Osteoblast (primary cell): ENCODE data around the gene MTF2. TPM values are rescaled to one million over a fixed set of nuclear protein-coding genes. Genes with fewer than 3 reads are reported as not detected.
A peak's percentile ranks its signal among the peaks of the same experiment; 100 is the strongest.

Experiments
- DNase-seq: peaks from one replicate; pipeline ENCODE4 v3.0.0; 2011; ENCODE audit warnings: low spot score, mixed read lengths; ENCODE audit not compliant: insufficient read length; ENCODE audit errors: missing footprints
- H2AFZ ChIP-seq: 2 replicates; pipeline ENCODE4 v1.6.0; 2011; ENCODE audit warnings: mild to moderate bottlenecking, low read length
- H3K27ac ChIP-seq: 2 replicates; pipeline ENCODE4 v1.5.1; 2011; ENCODE audit warnings: mild to moderate bottlenecking, low read depth, low read length, moderate library complexity
- H3K27me3 ChIP-seq: 2 replicates; pipeline ENCODE4 v1.6.0; 2012; ENCODE audit warnings: mild to moderate bottlenecking, control low read depth, inconsistent platforms, low read length, moderate library complexity; ENCODE audit not compliant: insufficient read depth
- H3K36me3 ChIP-seq: 2 replicates; pipeline ENCODE4 v1.5.1; 2011; ENCODE audit warnings: mild to moderate bottlenecking, low read length, control low read depth, moderate library complexity; ENCODE audit not compliant: insufficient read depth
- H3K4me1 ChIP-seq: 2 replicates; pipeline ENCODE4 v1.5.1; 2011; ENCODE audit warnings: mild to moderate bottlenecking, low read length, control low read depth, moderate library complexity; ENCODE audit not compliant: insufficient read depth
- H3K4me2 ChIP-seq: 2 replicates; pipeline ENCODE4 v1.6.0; 2011; ENCODE audit warnings: mild to moderate bottlenecking, low read length; ENCODE audit not compliant: insufficient read depth
- H3K4me3 ChIP-seq: fragments of 200-600 bp; sonication (generic); 3 replicates; pipeline ENCODE4 v1.5.1; 2012; ENCODE audit warnings: mild to moderate bottlenecking, low read length, inconsistent platforms; ENCODE audit not compliant: insufficient read depth
- H3K79me2 ChIP-seq: 2 replicates; pipeline ENCODE4 v1.6.0; 2012; ENCODE audit warnings: mild to moderate bottlenecking, low read length, control low read depth, inconsistent platforms; ENCODE audit not compliant: insufficient read depth
- H3K9me3 ChIP-seq: 2 replicates; pipeline ENCODE4 v1.5.1; 2011; ENCODE audit warnings: low read depth, low read length, control low read depth
- H4K20me1 ChIP-seq: 2 replicates; pipeline ENCODE4 v1.6.0; 2012; ENCODE audit warnings: mild to moderate bottlenecking, low read length, control low read depth; ENCODE audit not compliant: insufficient read depth
- CTCF ChIP-seq: IDR thresholded peaks from 2 replicates; pipeline ENCODE4 v1.5.1; 2011; ENCODE audit warnings: mild to moderate bottlenecking, low read depth, low read length, moderate library complexity; ENCODE audit errors: extremely low read depth
- total RNA-seq: library from RNA; depleted of rRNA; stranded (reverse); fragments of >200 nt; gene quantifications from 2 replicates; pipeline ENCODE4 v1.2.3, GENCODE V29; 2012

MTF2 gene
- total RNA-seq, 1 donor: 15.9 TPM

GRCh38 chr1:93178418-93178817 is 99.3 kb downstream of the MTF2 start:
- peak overlapping the region; percentile 78 for H3K4me2 ChIP-seq
- H4K20me1 ChIP-seq: peaks cover 23% of the 10 kb centered on the region
- H3K9me3 ChIP-seq: no peaks in the 10 kb centered on the region
- no peak for TF ChIP-seq CTCF
- peaks cover 20% of the 10 kb centered on the region for H3K4me1 ChIP-seq
- no peaks in the 10 kb centered on the region for H3K27me3 ChIP-seq
- no peaks in the 10 kb centered on the region for H3K36me3 ChIP-seq
- H3K4me3 ChIP-seq: peak overlapping the region; percentile 94
- H3K27ac ChIP-seq: peak overlapping the region; percentile 99
- no peak overlapping the region for H2AFZ ChIP-seq
- H3K79me2 ChIP-seq: peaks cover 74% of the 10 kb centered on the region
- peak; percentile 46 for DNase-seq

- Histone ChIP-seq H3K4me1 (peaks cover 20% of the 10 kb centered on the region), H3K36me3 (no peaks in the 10 kb centered on the region)
Observed at GRCh38 chr1:93179886-93180722, 101.0 kb downstream of the MTF2 start, which contains the start of gene TMED5. TMED5 (minus strand) TSS chr1:93180413; CDS start chr1:93180242, 171 bp downstream.

GRCh38 chr1:93180723-93181613 is 101.9 kb downstream of the MTF2 start, which contains the start of gene CCDC18:
CCDC18 (plus strand) TSS chr1:93180724; CDS start chr1:93183362, 2,638 bp downstream.
- no peaks in the 10 kb centered on the region for H3K36me3 ChIP-seq
- no peak for TF ChIP-seq CTCF
- H3K27me3 ChIP-seq: no peaks in the 10 kb centered on the region
- DNase-seq: no peak
- peaks cover 19% of the 10 kb centered on the region for H4K20me1 ChIP-seq
- peak within 1 kb of the TSS; percentile 94 for H3K4me3 ChIP-seq
- peak within 1 kb of the TSS; percentile 86 for H2AFZ ChIP-seq
- H3K27ac ChIP-seq: peak within 1 kb of the TSS; percentile 99
- H3K9me3 ChIP-seq: no peaks in the 10 kb centered on the region
- H3K79me2 ChIP-seq: peaks cover 62% of the 10 kb centered on the region
- peak within 1 kb of the TSS; percentile 92 for H3K4me2 ChIP-seq
- H3K4me1 ChIP-seq: peaks cover 20% of the 10 kb centered on the region

More at GRCh38 chr1:93179886-93180722, 101.0 kb downstream of the MTF2 start, which contains the start of gene TMED5:
- Histone ChIP-seq H3K9me3 (no peaks in the 10 kb centered on the region), H2AFZ (peak within 1 kb of the TSS; percentile 86), H3K27me3 (no peaks in the 10 kb centered on the region), H4K20me1 (peaks cover 19% of the 10 kb centered on the region), H3K79me2 (peaks cover 66% of the 10 kb centered on the region), H3K4me2 (peak within 1 kb of the TSS; percentile 92), H3K4me3 (peak within 1 kb of the TSS; percentile 94), H3K27ac (peak within 1 kb of the TSS; percentile 99)
- no peak for TF ChIP-seq CTCF
- DNase-seq: peak; percentile 96
